ENCODE results near the gene SDCBP2.

DNA sequence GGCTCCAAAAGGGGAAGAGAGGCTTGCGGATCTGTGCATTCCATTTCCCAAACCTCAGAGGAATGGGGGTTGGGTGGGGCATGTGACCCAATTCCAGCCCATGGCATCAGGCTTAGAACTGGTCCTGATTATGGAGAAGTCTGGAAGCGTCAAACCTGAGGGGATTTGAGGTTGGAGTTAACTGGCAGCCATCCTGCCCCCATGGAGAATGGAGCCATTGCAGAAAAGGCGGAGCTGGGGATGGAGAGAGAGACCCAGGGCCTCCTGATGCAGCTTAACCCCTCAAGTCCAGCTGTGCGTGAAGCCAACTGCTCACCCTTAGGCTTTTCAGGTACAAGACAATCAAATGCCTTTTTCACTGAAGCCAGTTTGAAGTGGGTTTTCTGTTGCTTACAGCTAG lies 9.9 kb upstream of the SDCBP2 start:
- no peak for TF ChIP-seq POLR2A (IDR thresholded peaks at IDR 0.05; ENCODE audit: low read length)
- TF ChIP-seq GATA1 (IDR thresholded peaks at IDR 0.05; ENCODE audit: low read depth, low read length), result no peak
